GM18526 (cell line): Measurements from ENCODE around the gene TRRAP.

Experiments used
- POLR2A ChIP-seq: IDR thresholded peaks from 3 replicates; pipeline ENCODE4 v1.6.1; 2011; ENCODE audit not compliant: insufficient read length; ENCODE audit errors: extremely low read depth

The TRRAP gene

DNA sequence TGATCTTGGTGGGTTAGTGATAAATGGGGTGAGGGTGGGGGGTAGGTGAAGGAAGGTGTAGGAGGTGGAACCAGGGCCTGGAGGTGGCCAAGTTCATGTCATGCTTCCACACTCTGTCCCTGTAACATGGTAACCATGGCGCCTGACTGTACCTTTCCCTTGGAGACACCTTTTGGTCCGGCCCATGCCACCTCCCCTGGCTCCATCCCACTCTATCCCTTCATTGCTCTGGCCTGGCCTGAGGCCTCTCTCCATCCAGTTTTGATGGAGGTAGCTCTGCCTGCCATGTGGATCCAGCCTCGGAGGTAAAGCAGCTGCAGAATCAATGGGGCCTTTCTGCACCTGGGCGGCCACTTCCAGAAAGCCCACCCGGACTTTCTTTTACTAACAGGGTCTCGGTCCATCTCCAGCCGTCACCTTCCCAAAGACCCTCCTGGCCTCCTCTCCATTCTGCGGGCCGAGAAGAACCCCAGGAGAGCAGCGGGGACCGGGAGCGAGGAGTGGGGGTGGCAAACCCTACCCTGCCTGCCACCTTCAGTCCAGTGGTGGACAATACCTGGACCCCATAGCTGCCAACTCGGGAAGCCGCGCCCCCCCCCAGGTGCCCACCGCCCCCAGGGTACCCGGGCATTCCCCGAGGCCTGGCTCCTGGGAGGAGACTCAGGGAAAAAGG, 504 bp upstream of the TRRAP start:
- TF ChIP-seq POLR2A: no peak

DNA sequence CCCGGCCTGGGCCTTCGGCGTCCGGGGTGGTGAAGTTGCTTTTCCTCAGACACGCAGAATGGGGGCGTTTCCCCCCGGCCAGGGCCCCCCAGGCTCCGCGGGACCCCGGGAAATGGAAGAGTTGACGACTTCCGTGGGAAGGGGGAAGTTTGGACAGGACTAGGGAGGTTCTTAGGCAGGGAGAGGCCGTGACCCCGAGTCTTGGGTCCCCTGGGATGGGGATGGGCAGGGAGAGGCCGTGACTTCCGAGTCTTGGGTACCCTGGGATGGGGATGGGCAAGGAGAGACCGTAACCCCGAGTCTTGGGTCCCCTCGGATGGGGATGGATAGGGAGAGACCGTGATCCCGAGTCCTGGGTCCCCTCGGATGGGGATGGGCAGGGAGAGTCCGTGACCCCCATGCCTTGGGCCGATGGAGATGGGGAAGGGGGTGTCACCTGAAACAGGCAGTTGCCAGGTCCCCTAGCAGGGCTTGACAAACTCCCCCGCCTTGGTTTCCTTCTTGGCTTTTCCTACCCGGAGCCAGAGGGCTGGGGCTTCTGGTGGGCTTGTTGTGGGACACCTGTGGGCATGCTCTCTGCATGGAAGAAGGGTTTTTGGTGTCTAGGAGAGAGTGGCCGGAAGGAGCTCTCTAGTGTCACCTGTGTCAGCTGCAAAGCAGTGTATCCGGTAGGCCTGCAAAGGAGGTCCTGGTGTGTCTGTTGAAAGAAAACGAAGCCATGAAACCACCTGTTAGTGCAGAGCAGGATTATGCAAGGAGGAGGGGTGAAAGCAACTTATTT, 1.1 kb downstream of the TRRAP start:
- TF ChIP-seq POLR2A: no peak

DNA sequence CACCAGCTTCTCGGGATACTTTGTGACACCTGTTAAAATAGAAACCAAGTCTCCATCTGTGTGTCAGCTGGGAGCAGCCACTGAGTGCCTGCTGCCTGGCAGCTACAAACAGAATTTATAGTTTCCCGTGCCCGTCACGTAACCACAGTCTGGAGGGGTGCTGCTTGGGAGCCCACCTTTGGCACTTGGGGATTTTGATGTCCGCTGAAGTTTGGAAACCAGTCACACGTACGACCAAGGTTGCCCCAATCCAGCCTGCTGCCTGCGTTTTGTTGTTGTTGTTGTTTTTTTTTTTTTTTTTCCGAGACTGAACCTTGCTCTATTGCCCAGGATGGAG, 1.6 kb downstream of the TRRAP start:
- TF ChIP-seq POLR2A: no peak

- no peak for TF ChIP-seq POLR2A
These were observed 2.2 kb downstream of the TRRAP start for GRCh38 chr7:98880485-98880884.

DNA sequence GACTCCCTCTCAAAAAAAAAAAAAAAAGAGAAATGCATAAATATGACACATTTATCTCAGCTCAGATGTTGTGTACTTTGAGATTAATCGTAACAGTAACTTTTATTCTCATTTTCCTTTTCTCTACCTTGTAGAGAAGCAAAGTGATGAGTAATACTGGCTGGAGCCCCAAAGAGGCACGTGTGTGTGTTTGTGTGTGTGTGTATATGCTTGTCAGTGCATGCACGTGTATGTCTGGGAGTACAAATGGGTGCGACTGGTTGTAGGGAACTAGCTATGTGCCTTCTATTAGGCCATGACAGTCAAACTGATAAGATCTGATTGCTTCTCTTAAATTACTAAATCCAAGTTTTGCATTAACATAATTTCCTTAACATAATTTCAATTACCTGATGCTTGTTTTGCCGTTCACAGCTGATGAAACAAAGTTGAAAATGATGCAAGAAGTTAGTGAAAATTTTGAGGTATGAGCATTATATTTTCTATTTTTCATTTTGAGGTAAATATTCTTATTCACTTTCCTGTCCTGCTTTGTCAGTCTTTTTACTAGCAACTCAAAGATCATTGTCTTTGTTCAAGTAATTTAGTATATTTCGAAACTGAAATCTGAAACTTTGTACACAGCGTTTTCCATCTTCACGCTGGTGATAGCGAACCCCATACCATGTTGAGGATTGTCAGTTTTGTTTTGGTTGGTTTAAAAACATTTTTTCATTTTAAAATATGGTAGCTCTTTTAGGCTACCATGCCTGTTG, 3.4 kb downstream of the TRRAP start:
- no peak for TF ChIP-seq POLR2A

- no peak for TF ChIP-seq POLR2A
These were observed 6.1 kb downstream of the TRRAP start for GRCh38 chr7:98884416-98884815.

DNA sequence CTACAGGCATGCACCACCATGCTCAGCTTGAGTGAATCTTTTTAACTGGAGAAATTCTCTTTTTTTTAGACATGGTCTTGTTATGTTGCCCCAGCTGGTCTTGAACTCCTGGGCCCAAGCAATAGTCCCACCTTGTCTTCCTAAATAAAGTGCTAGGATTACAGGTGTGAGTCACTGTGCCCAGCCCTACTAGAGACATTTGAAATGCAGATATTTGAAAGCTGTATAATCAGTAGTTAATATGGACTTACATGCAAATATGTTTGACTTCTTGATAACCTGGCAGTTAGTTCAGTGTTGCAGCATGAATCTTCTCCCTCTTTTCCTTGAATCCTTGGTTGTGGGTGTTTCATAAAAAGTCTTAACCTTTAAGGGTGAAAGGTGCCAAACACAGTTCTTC, 8.7 kb downstream of the TRRAP start:
- TF ChIP-seq POLR2A: no peak

DNA sequence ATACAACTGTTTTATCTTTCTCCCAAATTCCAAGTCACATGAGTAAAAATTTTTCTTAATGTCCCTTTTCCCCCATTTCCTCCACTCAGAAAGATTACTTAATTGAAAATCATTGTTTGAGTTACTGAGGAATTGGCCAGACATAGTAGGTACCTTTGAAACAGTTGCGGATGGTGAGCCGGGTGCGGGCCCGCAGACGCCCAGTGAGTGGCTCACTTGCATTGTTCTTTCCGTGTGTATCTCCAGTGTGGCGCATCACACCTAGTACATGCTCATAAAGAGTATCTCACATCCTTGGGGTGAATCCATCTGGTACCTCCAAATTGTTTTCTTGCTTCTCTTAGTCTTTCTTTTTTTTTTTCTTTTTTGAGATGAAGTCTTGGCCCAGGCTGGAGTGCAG, 14.3 kb downstream of the TRRAP start:
- TF ChIP-seq POLR2A: no peak

- TF ChIP-seq POLR2A: no peak
These were observed 21.5 kb downstream of the TRRAP start for GRCh38 chr7:98899816-98900215.

DNA sequence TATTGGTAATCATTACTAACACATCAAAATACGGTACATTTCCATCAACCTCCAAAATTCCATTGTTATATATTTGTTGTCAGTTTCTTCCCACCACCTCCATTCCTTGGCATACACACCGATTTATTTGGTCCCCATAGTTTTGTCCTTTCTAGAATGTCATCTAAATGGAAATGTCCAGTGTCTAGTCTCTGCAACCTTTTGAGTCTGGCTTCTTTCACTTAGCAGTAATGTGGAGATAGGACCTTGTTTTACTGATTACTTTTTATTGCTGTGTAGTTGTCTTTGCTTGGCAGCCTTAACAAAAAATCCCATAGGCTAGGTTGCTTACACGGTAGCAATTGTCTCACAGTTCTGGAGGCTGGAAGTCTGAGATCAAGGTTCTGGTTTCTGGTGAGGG, 22.5 kb downstream of the TRRAP start:
- no peak for TF ChIP-seq POLR2A

DNA sequence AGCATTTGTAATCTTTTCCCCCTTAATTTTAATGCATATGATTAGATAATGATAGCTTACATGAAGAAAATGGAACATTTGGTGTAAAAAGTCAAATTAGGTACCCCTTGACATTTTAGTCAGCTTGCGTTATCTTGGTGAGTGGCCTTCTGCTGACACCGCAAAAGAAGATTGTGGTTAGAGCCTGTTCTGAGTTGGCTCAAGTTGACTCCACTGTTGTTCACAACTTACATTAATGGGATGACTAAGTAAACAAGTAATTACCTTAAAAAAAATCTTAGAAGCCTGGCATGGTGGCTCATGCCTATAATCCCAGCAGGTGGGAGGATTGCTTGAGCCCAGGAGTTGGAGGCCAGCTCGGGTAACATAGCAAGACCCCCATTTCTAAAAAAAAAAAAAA, 24.2 kb downstream of the TRRAP start:
- TF ChIP-seq POLR2A: no peak

- TF ChIP-seq POLR2A: no peak
These were observed 24.9 kb downstream of the TRRAP start for GRCh38 chr7:98903246-98903645.

DNA sequence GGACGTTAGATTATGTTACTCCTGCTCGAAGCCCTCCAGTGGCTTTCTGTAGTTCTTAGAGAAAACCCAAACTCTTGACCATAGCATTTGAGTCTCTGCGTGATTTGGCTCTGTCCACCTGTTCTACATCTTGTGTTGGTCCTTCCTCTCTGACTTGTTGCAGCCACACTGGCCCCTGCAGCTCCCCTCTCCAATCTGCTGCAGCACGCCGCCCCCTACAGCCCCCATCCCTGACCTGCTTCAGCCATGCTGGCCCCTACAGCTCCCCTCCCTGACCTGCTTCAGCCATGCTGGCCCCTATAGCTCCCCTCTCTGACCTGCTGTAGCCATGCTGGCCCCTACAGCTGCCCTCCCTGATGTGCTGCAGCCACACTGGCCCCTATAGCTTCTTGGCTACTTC, 29.2 kb downstream of the TRRAP start:
- TF ChIP-seq POLR2A: no peak

- no peak for TF ChIP-seq POLR2A
These were observed 30.3 kb downstream of the TRRAP start for GRCh38 chr7:98908585-98908984.

- no peak for TF ChIP-seq POLR2A
These were observed 31.2 kb downstream of the TRRAP start for GRCh38 chr7:98909487-98909886.

DNA sequence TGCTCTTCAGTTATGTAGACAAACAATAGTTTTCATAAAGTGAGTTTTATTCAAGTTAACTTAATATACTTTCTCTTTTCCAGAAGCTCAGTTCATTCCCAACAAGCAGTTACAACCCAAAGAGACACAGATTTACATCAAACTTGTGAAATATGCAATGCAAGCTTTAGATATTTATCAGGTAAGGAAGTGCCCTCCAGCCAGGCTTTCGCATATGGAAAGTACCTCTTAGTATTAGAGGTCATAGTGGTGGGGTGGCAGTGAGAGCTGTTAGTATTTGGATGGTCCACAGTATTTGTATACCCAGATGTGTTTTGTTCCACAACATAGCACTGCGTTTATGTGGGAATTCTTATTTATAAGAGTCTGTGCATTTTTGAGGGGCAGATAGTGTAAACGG, 32.1 kb downstream of the TRRAP start:
- no peak for TF ChIP-seq POLR2A
